NCI-H146 treated with DMSO at 0.1 percent for 48 hours (cell line): Measurements from ENCODE around the gene ACACB.
A peak's percentile ranks its signal among the peaks of the same experiment; 100 is the strongest.

Experiments
- DNase-seq: peaks from one replicate; lab custom pipeline; 2025; ENCODE audit not compliant: unreplicated experiment; lab: John Stamatoyannopoulos, UW

The ACACB gene

GRCh38 chr12:109109746-109110350, 6.5 kb upstream of the ACACB start:
- no peak for DNase-seq

DNA sequence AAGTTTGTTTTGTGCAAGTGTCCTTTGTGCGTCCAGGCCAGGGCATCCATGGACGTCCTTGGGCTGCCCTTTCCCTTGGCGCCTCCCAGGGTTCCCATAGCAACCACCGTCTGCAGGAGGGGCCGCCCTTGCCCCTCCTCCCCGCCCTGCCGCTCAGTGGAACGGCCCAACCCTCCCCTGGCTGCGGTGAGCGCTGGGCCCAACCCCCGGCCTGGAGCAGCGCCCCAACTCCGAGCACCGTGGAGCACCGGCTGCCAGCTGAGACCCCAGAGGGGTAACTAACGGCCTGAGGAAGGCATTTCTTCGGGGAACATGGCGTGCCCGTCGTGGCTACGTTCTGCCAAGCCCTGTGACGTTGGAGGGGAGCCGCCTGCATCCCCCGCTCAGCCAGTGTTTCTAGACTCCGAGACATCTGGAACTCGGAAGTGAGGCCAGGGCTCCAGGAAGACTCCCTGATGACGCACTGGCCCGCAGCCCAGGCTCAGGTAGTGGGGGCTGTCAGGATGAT, 5.3 kb upstream of the ACACB start:
- no peak for DNase-seq

DNA sequence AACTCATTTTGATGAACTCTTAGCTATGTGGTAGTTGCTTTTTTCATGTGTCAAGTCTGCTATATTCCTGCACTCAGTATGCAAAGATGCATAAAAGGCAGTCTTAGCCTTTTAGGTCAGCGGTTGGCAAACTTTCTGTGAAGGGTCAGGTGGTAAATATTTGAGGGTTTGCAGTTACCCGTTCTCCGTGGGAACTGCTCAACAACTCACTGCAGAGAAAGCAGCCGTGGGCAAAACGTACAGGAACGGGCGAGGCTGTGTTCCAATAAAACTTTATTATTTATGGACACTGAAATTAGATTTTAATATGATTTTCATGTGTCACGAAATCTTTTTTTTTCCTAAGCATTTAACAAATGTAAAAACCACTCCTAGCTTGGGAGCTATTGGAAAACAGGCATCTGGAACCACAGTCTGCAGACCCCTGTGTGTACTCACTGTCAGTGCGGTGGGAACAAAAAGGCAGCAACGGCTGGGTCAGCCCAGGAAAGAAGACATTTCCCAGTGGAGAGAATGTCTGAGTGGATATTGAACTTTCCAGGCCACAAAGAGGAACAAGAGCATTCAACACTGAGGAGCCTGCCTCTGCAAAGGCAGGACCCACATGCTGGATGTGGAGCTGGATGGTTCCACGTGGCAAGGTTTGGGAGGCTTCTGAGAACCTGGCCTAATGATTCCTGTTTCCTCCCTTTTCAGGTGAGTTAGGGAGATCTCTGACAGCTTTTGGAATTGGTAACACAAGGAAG, 3.5 kb upstream of the ACACB start:
- DNase-seq = no peak

- no peak for DNase-seq
Observed at GRCh38 chr12:109113661-109114321, 2.6 kb upstream of the ACACB start.

GRCh38 chr12:109114644-109115043, 1.7 kb upstream of the ACACB start:
- no peak for DNase-seq

DNA sequence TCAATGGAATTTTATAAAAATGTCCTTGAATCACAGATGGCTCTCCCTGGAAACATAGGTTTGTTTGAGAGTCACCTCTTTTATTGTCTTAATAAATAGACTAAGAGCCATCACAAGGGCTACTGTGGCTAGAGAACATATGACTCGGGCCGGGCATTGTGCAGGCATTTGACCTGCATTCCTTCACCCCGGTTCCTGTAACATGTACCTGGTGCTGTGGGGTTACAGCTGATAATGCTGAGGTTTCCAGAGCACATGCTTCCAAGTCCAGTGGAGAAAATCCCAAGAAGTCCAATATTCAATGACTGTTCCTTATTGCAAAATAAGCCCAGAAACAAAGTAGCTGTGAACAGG, 1.0 kb upstream of the ACACB start:
- DNase-seq = no peak

DNA sequence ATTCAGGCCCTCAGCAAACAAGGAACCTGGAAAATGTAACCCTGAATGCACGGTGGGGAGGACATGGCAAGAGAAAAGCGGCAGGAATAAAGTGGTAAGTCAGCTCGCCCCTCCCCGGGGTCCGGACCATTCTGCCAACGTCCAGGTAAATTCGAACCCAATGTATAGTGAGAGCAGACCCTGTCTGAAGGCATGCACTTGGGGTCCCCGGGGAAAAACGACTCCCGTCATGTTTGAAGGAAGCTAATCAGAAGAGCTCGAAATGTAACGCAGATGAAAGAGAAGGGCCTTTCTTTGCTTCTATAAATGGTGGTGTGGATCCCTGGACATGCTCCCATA, 193 bp downstream of the ACACB start:
- DNase-seq = no peak

DNA sequence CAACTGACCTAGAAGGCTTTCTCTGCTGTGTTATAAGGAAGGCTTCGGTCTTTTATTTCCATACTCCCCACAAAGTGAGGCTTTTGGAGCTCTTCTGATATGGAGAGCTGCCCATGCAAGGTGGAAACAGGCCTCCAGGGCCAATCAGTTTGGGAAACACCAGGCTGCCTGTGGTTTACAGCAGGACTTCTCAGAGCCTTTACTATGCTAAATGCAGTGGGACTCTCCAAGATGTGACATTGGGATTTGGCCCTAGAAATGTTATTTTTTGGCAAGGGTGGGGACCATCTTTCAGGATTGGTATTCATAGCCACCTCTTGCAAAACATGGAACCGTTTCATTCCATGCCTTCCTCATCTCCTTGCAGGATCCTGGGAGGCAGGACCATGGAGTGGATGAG, 3.7 kb downstream of the ACACB start:
- DNase-seq = no peak

DNA sequence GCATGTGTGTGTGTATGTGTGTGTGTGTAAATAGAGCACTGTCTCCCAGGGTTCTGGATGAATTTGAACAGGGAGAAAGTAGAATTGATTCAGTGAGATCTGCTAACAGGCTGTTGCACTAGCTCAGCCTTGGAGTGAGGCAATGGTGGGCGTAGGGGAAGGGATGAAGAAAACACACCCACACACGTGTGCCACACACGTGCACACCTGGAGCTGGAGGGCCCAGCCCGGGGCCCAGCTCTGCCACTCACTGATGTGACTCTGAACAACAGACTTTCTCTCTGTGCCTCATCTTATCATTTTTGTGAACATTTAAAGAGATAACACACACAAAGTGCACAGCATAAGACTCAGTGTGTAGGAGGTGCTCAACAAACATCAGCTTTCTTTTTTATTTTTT, 4.2 kb downstream of the ACACB start:
- no peak for DNase-seq

GRCh38 chr12:109121346-109121880, 5.0 kb downstream of the ACACB start:
- no peak for DNase-seq

DNA sequence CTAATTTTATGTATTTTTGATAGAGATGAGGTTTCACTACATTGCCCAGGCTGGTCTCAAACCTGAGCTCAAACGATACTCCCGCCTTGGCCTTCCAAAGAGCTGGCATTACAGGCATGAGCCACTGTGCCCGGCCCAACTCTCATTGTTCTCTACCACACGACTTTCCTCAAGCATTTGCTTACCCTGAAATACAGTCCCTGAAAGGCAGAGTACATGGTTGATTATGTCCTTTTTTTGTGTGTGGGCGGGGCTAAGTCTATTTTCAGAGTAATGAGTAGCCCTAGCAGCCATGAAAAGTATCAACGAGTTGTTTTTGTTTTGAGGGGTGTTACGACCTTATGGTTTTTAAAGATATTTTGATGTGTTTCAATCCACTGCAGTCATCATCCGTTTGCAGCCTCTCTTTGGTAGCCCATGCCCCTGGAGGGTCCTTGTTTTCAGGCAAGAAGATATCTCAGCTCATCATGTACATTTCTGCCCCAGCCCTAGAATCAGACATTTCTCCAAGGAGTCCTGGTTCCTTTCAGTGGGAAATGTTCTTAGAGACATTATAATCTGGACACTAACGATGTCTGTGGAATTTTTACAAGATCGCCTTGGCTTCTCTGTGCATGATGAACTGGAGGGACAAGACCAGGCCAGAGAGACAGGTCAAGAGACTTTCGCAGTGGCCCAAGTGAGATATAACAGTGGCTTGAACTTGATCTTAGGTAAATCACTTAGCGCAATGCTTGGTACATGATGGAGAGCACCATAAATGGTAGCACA, 8.7 kb downstream of the ACACB start:
- DNase-seq = no peak

- peak; percentile 62 for DNase-seq
Observed at GRCh38 chr12:109125791-109126190, 9.4 kb downstream of the ACACB start.

GRCh38 chr12:109126784-109127183, 10.4 kb downstream of the ACACB start:
- DNase-seq = no peak

- DNase-seq = no peak
Observed at GRCh38 chr12:109127533-109128242, 11.3 kb downstream of the ACACB start.

DNA sequence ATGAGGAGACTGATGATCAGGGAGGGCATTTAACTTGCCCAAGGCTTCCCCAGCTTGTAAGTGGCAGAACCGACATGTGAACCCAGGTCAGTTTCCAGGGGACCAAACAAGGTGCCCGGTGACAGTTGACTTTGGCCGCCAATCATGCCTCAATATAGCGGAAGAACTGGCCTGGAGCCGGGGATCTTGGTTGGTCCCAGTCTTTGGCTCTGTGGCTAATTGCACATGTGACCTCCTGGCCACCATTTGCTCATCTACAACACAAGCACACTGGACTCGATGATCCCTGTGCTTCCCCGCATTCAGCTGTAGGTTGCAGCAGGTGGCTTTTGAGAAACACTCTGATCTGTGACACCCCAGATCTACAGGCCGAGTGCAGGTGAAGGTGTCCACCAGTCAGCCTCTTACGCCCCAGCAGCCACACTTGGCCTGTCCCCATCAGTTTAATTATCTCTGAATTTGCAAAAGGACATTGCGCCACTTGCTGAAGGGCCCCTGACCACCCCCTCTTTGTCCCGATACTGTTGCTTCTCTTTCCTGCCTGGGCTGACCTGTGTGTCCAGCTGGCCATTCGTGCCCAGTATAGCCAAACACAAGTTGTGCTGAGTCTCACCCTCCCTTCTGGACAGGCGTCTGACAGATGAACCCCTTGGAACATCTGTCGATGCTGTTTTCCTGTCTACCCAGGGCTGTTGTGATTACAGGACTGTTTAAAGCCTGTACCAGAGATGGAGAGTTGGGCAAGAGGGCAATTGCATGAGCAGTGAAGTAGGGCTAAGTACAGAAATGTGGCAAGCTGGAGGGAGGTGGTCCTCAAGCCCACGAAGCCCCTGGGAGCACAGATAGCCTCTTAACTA, 14.1 kb downstream of the ACACB start:
- DNase-seq = no peak

DNA sequence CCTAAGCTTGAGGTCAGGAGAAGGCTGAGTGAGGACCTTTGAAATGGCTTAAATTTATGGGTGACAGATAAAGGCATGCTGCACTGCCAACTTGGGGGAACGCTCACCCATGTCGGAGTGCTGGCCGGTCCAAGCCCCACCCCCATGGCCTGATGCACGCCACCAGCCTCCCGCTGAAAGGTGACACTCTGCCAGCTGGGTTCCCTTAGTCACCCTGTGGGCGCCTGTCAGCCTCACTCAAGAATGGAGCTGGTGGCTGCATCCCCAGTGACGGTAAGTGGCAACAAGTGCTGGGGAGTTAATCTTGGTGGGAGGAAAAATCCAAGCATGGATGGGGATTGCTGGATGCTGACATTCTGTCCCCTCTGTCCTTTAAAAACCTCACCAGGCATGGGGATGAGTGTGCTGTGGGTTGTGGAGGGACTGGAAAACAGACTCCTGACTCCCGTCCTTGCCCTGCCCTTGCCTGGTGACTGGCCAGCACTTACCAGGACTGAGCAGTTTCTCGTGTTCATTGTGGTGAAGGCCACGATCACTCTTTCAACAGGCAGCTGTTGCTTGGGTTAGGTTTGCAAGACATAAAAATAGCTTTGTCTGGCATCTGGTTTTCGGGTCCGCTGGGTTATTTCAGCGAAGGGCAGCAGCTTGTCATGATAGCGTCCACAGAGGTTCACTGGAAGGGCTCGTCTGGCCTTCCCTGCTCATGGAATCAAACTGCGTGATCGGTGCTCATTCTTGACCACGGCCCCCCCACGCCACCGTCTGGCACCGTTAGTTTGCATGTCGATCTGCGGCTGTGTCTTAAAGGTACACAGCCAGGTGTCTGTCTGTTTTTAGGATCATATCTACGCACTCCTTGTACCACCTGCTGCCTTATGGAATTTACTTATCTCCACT, 15.0 kb downstream of the ACACB start:
- no peak for DNase-seq

DNA sequence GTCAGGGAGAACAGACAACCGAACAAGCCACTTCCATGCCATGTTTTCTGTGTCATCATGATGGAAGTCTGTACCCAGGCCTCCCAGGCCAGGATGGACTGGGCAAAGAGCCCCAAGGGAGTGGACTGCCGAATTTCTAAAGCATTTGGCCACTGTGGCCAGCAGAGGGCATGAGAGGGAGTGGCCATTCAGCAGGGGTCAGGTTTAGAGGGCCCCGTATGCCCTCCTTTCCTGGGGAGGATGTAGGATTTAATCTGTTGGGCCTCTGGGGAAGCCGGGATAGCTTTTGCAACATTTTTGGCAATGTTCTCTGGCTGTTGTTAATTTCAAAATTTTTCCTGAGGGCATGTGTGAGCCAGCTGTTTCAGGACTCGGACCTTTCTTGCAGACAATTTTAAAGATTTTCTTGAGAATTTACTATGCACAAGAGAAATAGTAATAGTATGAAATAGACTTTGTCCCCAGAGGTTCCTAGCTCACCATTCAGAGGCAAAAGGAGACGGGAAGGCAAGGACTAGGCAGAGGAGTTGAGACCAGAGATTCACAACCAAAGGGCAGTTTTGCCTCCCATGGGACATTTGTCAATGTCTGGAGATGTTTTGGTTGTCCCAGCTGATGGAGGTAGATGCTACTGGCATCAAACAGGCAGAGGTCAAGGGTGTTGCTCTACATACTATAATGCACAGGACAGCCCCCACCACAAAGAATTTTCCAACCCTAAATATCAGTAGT, 18.0 kb downstream of the ACACB start:
- no peak for DNase-seq

- DNase-seq = no peak
Observed at GRCh38 chr12:109137055-109137454, 20.7 kb downstream of the ACACB start.
